GM12878 (cell line): ENCODE data around the gene CRYBA2. TPM values are rescaled to one million over a fixed set of nuclear protein-coding genes. Genes with fewer than 3 reads are reported as not detected.

Experiments
- ATAC-seq: fragments of 200-7000 bp; cut with Tn5 transposase; 3 replicates; pipeline ENCODE4 v1.9.1; 2020; ENCODE audit warnings: mild to moderate bottlenecking, moderate library complexity
- BruUV-seq: library from RNA; stranded (reverse); fragments of 400-500 nt; replicated peaks from 2 replicates; lab custom pipeline; 2021; lab: Mats Ljungman, UMichigan
- CTCF ChIA-PET: fragments of 300-600 bp; sonication (Branson Sonifier 250); formaldehyde crosslinking; extraction: SDS; loops from one replicate; lab custom pipeline; 2021; ENCODE audit warnings: inconsistent platforms; lab: Yijun Ruan, JAX
- POLR2A ChIA-PET: fragments of 350-600 bp; formaldehyde crosslinking; extraction: SDS; loops from one replicate; lab custom pipeline; 2021; ENCODE audit warnings: inconsistent platforms; lab: Charles Lee
- RAD21 ChIA-PET: fragments of 300-600 bp; sonication (Branson Sonifier 250); formaldehyde crosslinking; loops from one replicate; lab custom pipeline; 2023; ENCODE audit warnings: antibody characterized with exemption; ENCODE audit not compliant: unreplicated experiment; lab: Charles Lee
- SMC1A ChIA-PET: fragments of 300-600 bp; sonication (Branson Sonifier 250); formaldehyde crosslinking; loops from one replicate; lab custom pipeline; 2023; ENCODE audit not compliant: unreplicated experiment, uncharacterized antibody; lab: Charles Lee
- DNase-seq: peaks from one replicate; pipeline ENCODE4 v3.0.0-alpha.2; 2011; ENCODE audit warnings: low read depth, low spot score
- FAIRE-seq: peaks from 3 replicates; lab custom pipeline; 2011; peaks lifted over from hg19 to GRCh38; lab: Jason Lieb, UNC
- H2AFZ ChIP-seq: 2 replicates; pipeline ENCODE4 v1.6.0; 2011; ENCODE audit warnings: low read depth, low read length, control low read depth; ENCODE audit not compliant: control insufficient read depth
- H3K27ac ChIP-seq: 2 replicates; pipeline ENCODE4 v1.5.1; 2011; ENCODE audit warnings: control low read depth; ENCODE audit not compliant: control insufficient read depth, insufficient read depth
- H3K27me3 ChIP-seq, 2 experiments: replicated peaks in 1 of 2; 2 replicates each; pipeline versions ENCODE4 v1.6.0 to v1.6.1; 2011; ENCODE audit warnings: low read length in 1 of 2; ENCODE audit not compliant: control insufficient read depth in 2 of 2, insufficient read depth in 2 of 2
- H3K36me3 ChIP-seq, 2 experiments: 2 replicates each; pipeline ENCODE4 v1.5.1; 2011; ENCODE audit warnings: low read length in 1 of 2; ENCODE audit not compliant: control insufficient read depth in 2 of 2, insufficient read depth in 2 of 2
- H3K4me1 ChIP-seq: 2 replicates; pipeline ENCODE4 v1.6.1; 2011; ENCODE audit warnings: mild to moderate bottlenecking, low read length, moderate library complexity, mixed read lengths; ENCODE audit not compliant: control insufficient read depth, insufficient read depth
- H3K4me2 ChIP-seq: 2 replicates; pipeline ENCODE4 v1.6.0; 2011; ENCODE audit warnings: control low read depth; ENCODE audit not compliant: control insufficient read depth, insufficient read depth
- H3K4me3 ChIP-seq: fragments of 200-600 bp; sonication (generic); 2 replicates; pipeline ENCODE4 v1.5.1; 2016
- H3K79me2 ChIP-seq: 2 replicates; pipeline ENCODE4 v1.6.0; 2011; ENCODE audit warnings: low read length; ENCODE audit not compliant: control insufficient read depth, insufficient read depth
- H3K9ac ChIP-seq: 2 replicates; pipeline ENCODE4 v1.8.0; 2011; ENCODE audit warnings: low read length, control low read depth, mixed read lengths; ENCODE audit not compliant: control insufficient read depth, insufficient read depth
- H3K9me3 ChIP-seq: replicated peaks from 3 replicates; pipeline ENCODE4 v1.5.1; 2011; ENCODE audit warnings: mild to moderate bottlenecking, low read length; ENCODE audit not compliant: control insufficient read depth, insufficient read depth
- H4K20me1 ChIP-seq: 2 replicates; pipeline ENCODE4 v1.6.0; 2011; ENCODE audit not compliant: control insufficient read depth, insufficient read depth
- BHLHE40 ChIP-seq, 2 experiments: fragments of 450-650 bp in 1 of 2; IDR thresholded peaks; 2 replicates each; pipeline ENCODE4 v1.6.1; 2011 to 2017; ENCODE audit warnings: low read depth in 2 of 2, borderline replicate concordance in 1 of 2, improper control_type of control experiment in 1 of 2, low read length in 1 of 2, mild to moderate bottlenecking in 1 of 2
- CBX5 ChIP-seq: sonication (generic); IDR thresholded peaks from 2 replicates; pipeline ENCODE4 v1.6.1; 2016; ENCODE audit warnings: low read depth, moderate library complexity, mild to moderate bottlenecking, inconsistent platforms
- MEF2B ChIP-seq: fragments of 450-650 bp; IDR thresholded peaks from 2 replicates; pipeline ENCODE4 v1.6.1; 2018; ENCODE audit warnings: mild to moderate bottlenecking, moderate library complexity; ENCODE audit not compliant: partially characterized antibody, poor library complexity, severe bottlenecking
- REST ChIP-seq: IDR thresholded peaks from 2 replicates; pipeline ENCODE4 v1.6.1; 2012; ENCODE audit warnings: mild to moderate bottlenecking, low read depth, low read length
- WGBS: methylation state at CpG from one replicate; pipeline ENCODE4 v1.1.6; 2016; ENCODE audit warnings: low lambda C conversion rate; ENCODE audit not compliant: insufficient replicate concordance, insufficient coverage; ENCODE audit errors: missing lambda C conversion rate; 5-methylcytosine and 5-hydroxymethylcytosine counted together
- in situ Hi-C: fragments of 300-500 bp; cut with MboI; formaldehyde crosslinking; loops from 9 replicates; pipeline ENCODE4 v1.14.3; 2018; ENCODE audit warnings: mixed read lengths
- intact Hi-C: fragments of 100-400 bp; cut with micrococcal nuclease; formaldehyde crosslinking; loops from one replicate; pipeline ENCODE4 v1.14.2; 2022; ENCODE audit not compliant: unreplicated experiment
- polyA plus RNA-seq, 11 experiments: library from polyadenylated mRNA; depleted of rRNA in 4 of 11; unstranded in 6 of 11; stranded (reverse) in 5 of 11; fragments of >200 nt; fragmentation: Nextera tagmentation in 4 of 11; fragmentation: Illumina TruSeq in 1 of 11; extraction: Ambion mirVana in 4 of 11; extraction: Trizol in 1 of 11; gene quantifications; 1 replicate in 1 of 11; 2 replicates in 10 of 11; pipeline versions ENCODE4 v1.2.1 to v1.2.3, GENCODE V29; 2011 to 2016; ENCODE audit warnings: inconsistent platforms in 2 of 11, missing spikeins in 2 of 11, low read depth in 1 of 11
- total RNA-seq, 4 experiments: library from RNA; depleted of rRNA in 3 of 4; stranded (reverse); fragments of >200 nt in 3 of 4; fragmentation: Illumina TruSeq in 1 of 4; extraction: Trizol in 1 of 4; gene quantifications; 2 replicates each; pipeline versions ENCODE4 v1.2.1 to v1.2.3, GENCODE V29; 2013 to 2021

Gene CRYBA2
- total and polyA plus RNA-seq, 10 of the 15 experiments (the other 5 are each of a cell fraction or from before 2014, with no cell fraction given) = not detected

GRCh38 chr2:218961651-218962570, 31.3 kb downstream of the CRYBA2 start:
- H3K79me2 ChIP-seq = no peaks in the 10 kb centered on the region
- no peak for DNase-seq
- CTCF ChIA-PET = no interaction called here
- no peak overlapping the region for H3K27ac ChIP-seq
- no peaks in the 10 kb centered on the region for H3K36me3 ChIP-seq
- SMC1A ChIA-PET = no interaction called here
- intact Hi-C loops = no loop called here
- no peak for ATAC-seq
- in situ Hi-C loops = no loop called here
- 58% methylated on average over 28 of the region's 34 CpGs for WGBS
- H3K4me3 ChIP-seq = no peak overlapping the region
- H3K4me2 ChIP-seq = no peak overlapping the region
- no peaks in the 10 kb centered on the region for H3K4me1 ChIP-seq
- no TSS peak for BruUV-seq
- H3K9ac ChIP-seq = no peak overlapping the region
- TF ChIP-seq BHLHE40 (IDR thresholded peaks at IDR 0.05; ENCODE audit: borderline replicate concordance in 1 of 2, low read depth in 2 of 2, low read length in 1 of 2) = no peak
- no peak for TF ChIP-seq CBX5
- no peak for TF ChIP-seq MEF2B
- TF ChIP-seq REST = peak; percentile 70
- H4K20me1 ChIP-seq = no peaks in the 10 kb centered on the region
- peaks cover 12 to 16% of the 10 kb centered on the region in 2 experiments; a peak in 3 of 4 replicates for H3K27me3 ChIP-seq
- H3K9me3 ChIP-seq = no peaks in the 10 kb centered on the region
- RAD21 ChIA-PET = no interaction called here
- no peak overlapping the region for H2AFZ ChIP-seq
- POLR2A ChIA-PET = no interaction called here
- FAIRE-seq = no peak
